Measurements from ENCODE around the gene SOX6.

DNA sequence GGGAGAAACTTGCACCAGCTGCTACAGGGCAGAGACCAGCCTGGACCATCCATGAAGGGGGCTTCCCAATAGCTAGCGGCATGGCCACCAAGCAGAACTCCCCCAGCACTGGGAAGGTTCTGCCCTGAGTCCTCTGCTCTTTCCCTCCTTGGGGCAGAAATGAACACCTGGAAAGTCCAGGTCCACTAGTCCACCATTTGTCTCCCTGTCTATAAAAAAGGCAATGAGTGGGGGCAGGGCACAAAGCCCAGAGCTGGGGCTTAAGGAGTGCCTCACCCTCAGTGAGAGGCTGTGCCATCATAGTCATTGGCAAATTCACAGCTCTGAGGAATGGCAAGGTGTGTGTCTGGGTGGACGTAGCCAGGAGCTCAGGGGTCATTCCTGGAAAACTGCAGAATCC is 420.3 kb downstream of the SOX6 start:
- TF ChIP-seq, protein P1, sequence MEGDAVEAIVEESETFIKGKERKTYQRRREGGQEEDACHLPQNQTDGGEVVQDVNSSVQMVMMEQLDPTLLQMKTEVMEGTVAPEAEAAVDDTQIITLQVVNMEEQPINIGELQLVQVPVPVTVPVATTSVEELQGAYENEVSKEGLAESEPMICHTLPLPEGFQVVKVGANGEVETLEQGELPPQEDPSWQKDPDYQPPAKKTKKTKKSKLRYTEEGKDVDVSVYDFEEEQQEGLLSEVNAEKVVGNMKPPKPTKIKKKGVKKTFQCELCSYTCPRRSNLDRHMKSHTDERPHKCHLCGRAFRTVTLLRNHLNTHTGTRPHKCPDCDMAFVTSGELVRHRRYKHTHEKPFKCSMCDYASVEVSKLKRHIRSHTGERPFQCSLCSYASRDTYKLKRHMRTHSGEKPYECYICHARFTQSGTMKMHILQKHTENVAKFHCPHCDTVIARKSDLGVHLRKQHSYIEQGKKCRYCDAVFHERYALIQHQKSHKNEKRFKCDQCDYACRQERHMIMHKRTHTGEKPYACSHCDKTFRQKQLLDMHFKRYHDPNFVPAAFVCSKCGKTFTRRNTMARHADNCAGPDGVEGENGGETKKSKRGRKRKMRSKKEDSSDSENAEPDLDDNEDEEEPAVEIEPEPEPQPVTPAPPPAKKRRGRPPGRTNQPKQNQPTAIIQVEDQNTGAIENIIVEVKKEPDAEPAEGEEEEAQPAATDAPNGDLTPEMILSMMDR (IDR thresholded peaks at IDR 0.05): no peak
- TF ChIP-seq EZH2 (IDR thresholded peaks at IDR 0.05): no peak
